CD4-positive, alpha-beta memory T cell (primary cell): ENCODE results near the gene TMEM147. TPM values are rescaled to one million over a fixed set of nuclear protein-coding genes. Genes with fewer than 3 reads are reported as not detected.
A peak's percentile ranks its signal among the peaks of the same experiment; 100 is the strongest.

Experiments
- CTCF ChIA-PET: fragments of 350-600 bp; sonication (Branson Sonifier 250); formaldehyde crosslinking; loops from one replicate; lab custom pipeline; 2021; ENCODE audit warnings: inconsistent platforms; ENCODE audit not compliant: partially characterized antibody; lab: Charles Lee
- POLR2A ChIA-PET: fragments of 350-600 bp; sonication (Branson Sonifier 250); formaldehyde crosslinking; loops from one replicate; lab custom pipeline; 2021; ENCODE audit not compliant: partially characterized antibody; lab: Charles Lee
- DNase-seq, 5 donors: peaks; one replicate each; pipeline versions ENCODE4 v3.0.0 to v3.0.0-alpha.2; 2020 to 2022; ENCODE audit warnings: mixed read lengths in 1 of 5
- H3K27ac ChIP-seq: one replicate; pipeline ENCODE4 v1.7.0; 2013; ENCODE audit warnings: low read depth, low read length
- H3K27me3 ChIP-seq: 2 replicates; pipeline ENCODE4 v1.7.0; 2013; ENCODE audit warnings: mild to moderate bottlenecking, low read length, moderate library complexity; ENCODE audit not compliant: insufficient read depth
- H3K36me3 ChIP-seq: 2 replicates; pipeline ENCODE4 v1.7.0; 2013; ENCODE audit warnings: mild to moderate bottlenecking, low read length, moderate library complexity; ENCODE audit not compliant: insufficient read depth
- H3K4me1 ChIP-seq: 2 replicates; pipeline ENCODE4 v1.7.0; 2013; ENCODE audit warnings: mild to moderate bottlenecking, low read length, moderate library complexity; ENCODE audit not compliant: insufficient read depth
- H3K4me3 ChIP-seq, 2 donors: one replicate each; pipeline ENCODE4 v1.7.0; 2013; ENCODE audit warnings: low read length in 2 of 2, mild to moderate bottlenecking in 1 of 2
- H3K9me3 ChIP-seq, 2 donors: one replicate each; pipeline ENCODE4 v1.7.0; 2013; ENCODE audit warnings: low read length in 2 of 2, control low read depth in 1 of 2; ENCODE audit not compliant: control insufficient read depth in 1 of 2
- H3K27ac Mint-ChIP-seq, 7 donors: one replicate each; pipeline ENCODE4 v1.8.0; 2020 to 2021; ENCODE audit warnings: mixed read lengths in 7 of 7, mild to moderate bottlenecking in 6 of 7, inconsistent platforms in 3 of 7, moderate library complexity in 3 of 7
- H3K27me3 Mint-ChIP-seq, 2 donors: one replicate each; pipeline ENCODE4 v1.8.0; 2020 to 2021; ENCODE audit warnings: mixed read lengths in 2 of 2
- H3K36me3 Mint-ChIP-seq, 2 donors: one replicate each; pipeline ENCODE4 v1.8.0; 2020 to 2021; ENCODE audit warnings: mixed read lengths in 2 of 2, inconsistent platforms in 1 of 2, mild to moderate bottlenecking in 1 of 2
- H3K4me1 Mint-ChIP-seq, 4 donors: one replicate each; pipeline ENCODE4 v1.8.0; 2020 to 2021; ENCODE audit warnings: mixed read lengths in 4 of 4, mild to moderate bottlenecking in 1 of 4
- H3K4me3 Mint-ChIP-seq, 8 donors: one replicate each; pipeline ENCODE4 v1.8.0; 2020 to 2021; ENCODE audit warnings: mixed read lengths in 8 of 8, mild to moderate bottlenecking in 7 of 8, moderate library complexity in 6 of 8, inconsistent platforms in 3 of 8
- H3K9me3 Mint-ChIP-seq, 8 donors: one replicate each; pipeline ENCODE4 v1.8.0; 2020 to 2021; ENCODE audit warnings: mixed read lengths in 8 of 8, mild to moderate bottlenecking in 5 of 8, inconsistent platforms in 3 of 8, moderate library complexity in 1 of 8
- intact Hi-C: fragments of 100-400 bp; cut with micrococcal nuclease; formaldehyde crosslinking; loops from one replicate; pipeline ENCODE4 v1.15.1; 2023
- polyA plus RNA-seq, 2 donors: library from polyadenylated mRNA; unstranded; fragments of 300-500 nt; fragmentation: Illumina TruSeq; gene quantifications; one replicate each; pipeline ENCODE4 v1.2.3, GENCODE V29; 2021
- total RNA-seq, 2 experiments: library from RNA; stranded (reverse); gene quantifications; one replicate each; pipeline ENCODE4 v1.2.3, GENCODE V29; 2021

Gene TMEM147
- total and polyA plus RNA-seq, 4 experiments from 2014 or later: 41.3 to 189 (median 101) TPM

GRCh38 chr19:35502751-35503150 is 42.7 kb upstream of the TMEM147 start:
- Mint-ChIP-seq H3K9me3 (no peaks in the 10 kb centered on the region), H3K4me1 (peaks cover 0 to 5% (median 2%) of the 10 kb centered on the region in 4 donors), H3K4me3 (no peak overlapping the region), H3K36me3 (no peaks in the 10 kb centered on the region), H3K27ac (peak overlapping the region in 1 of 7 donors; percentile 25), H3K27me3 (peaks cover 5 to 17% of the 10 kb centered on the region in 2 donors)
- no peaks in the 10 kb centered on the region for H3K4me1 ChIP-seq
- no peak overlapping the region for H3K4me3 ChIP-seq
- H3K27ac ChIP-seq: no peak overlapping the region
- H3K36me3 ChIP-seq: no peaks in the 10 kb centered on the region
- ChIA-PET POLR2A (no interaction called here), CTCF (no interaction called here)
- H3K9me3 ChIP-seq: no peaks in the 10 kb centered on the region
- no peaks in the 10 kb centered on the region for H3K27me3 ChIP-seq
- no peak for DNase-seq
- intact Hi-C loops: no loop called here

GRCh38 chr19:35506011-35506410 is 39.4 kb upstream of the TMEM147 start:
- H3K36me3 Mint-ChIP-seq: no peaks in the 10 kb centered on the region

DNA sequence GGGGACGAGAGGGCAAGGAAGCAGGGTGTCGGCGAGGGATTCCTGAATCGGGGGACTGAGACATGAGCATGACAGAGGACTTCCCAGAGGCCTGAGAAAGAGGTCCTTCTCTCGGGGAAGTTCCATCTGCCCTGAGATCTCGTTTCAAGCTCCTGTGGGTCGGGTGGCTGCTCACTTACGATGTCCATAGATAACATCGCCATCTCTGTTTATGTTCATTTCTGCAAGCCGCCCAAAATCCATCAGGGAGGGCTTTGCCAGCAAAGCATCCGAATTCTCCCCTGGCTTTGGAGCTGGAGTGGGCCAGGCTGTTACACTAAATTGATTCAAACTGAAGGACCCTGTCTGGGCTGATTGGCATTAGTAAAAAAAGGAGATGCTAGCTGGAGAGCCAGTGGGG is 37.9 kb upstream of the TMEM147 start:
- H3K27me3 Mint-ChIP-seq: peaks cover 12 to 22% of the 10 kb centered on the region in 2 donors
- intact Hi-C loops: no loop called here

More at GRCh38 chr19:35506011-35506410, 39.4 kb upstream of the TMEM147 start:
- no peak overlapping the region for H3K4me3 ChIP-seq
- POLR2A ChIA-PET: no interaction called here
- no peak for DNase-seq
- Mint-ChIP-seq H3K27ac (peak overlapping the region in 1 of 7 donors; percentile 2), H3K4me1 (peaks cover 10 to 23% (median 15%) of the 10 kb centered on the region in 4 donors), H3K9me3 (no peaks in the 10 kb centered on the region), H3K4me3 (no peak overlapping the region), H3K27me3 (peaks cover 12 to 26% of the 10 kb centered on the region in 2 donors)
- H3K36me3 ChIP-seq: no peaks in the 10 kb centered on the region
- no peak overlapping the region for H3K27ac ChIP-seq
- no peaks in the 10 kb centered on the region for H3K9me3 ChIP-seq
- CTCF ChIA-PET: interaction anchor here (1.3 to 3.7 kb wide), 2 partner anchors 9 to 11 kb away, joined by 4 to 17 read pairs; no protein-coding TSS in a partner anchor
- H3K27me3 ChIP-seq: no peaks in the 10 kb centered on the region
- H3K4me1 ChIP-seq: peaks cover 19% of the 10 kb centered on the region
- intact Hi-C loops: no loop called here

DNA sequence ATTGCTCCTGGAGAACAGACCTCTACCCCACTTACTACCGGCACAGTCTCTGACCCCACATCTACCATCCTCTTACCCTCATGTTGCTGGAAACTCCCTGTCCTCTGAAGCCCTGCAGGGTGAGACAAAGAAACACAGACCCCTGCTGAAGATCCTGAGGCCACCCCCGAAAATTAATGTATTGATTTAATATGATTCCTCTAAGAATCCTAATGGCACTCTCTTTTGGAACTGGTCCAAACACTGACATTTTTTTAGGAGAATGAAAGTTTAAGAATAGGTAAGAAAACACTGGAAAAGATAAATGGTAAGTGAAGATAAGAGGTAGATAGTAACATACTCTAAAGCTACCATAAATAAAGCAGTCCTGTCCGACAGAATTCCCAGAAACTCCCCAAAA is 37.3 kb upstream of the TMEM147 start:
- Mint-ChIP-seq H3K27ac (no peak overlapping the region), H3K4me3 (peak overlapping the region in 1 of 8 donors; percentile 13), H3K9me3 (no peaks in the 10 kb centered on the region), H3K36me3 (no peaks in the 10 kb centered on the region), H3K27me3 (peaks cover 17 to 20% of the 10 kb centered on the region in 2 donors), H3K4me1 (peaks cover 10 to 18% (median 13%) of the 10 kb centered on the region in 4 donors)
- H3K9me3 ChIP-seq: no peaks in the 10 kb centered on the region
- no peak for DNase-seq
- H3K27me3 ChIP-seq: no peaks in the 10 kb centered on the region
- no peak overlapping the region for H3K27ac ChIP-seq
- ChIA-PET POLR2A (no interaction called here), CTCF (interaction anchor here (1.2 to 3.7 kb wide), 3 partner anchors 13 to 136 kb away, joined by 3 to 17 read pairs (median 4); no protein-coding TSS in a partner anchor)
- H3K4me1 ChIP-seq: peaks cover 19% of the 10 kb centered on the region
- no peaks in the 10 kb centered on the region for H3K36me3 ChIP-seq
- intact Hi-C loops: no loop called here
- H3K4me3 ChIP-seq: no peak overlapping the region

More for the DNA sequence above, 37.9 kb upstream of the TMEM147 start:
- peaks cover 10 to 18% (median 13%) of the 10 kb centered on the region in 4 donors for H3K4me1 Mint-ChIP-seq
- Histone ChIP-seq H3K36me3 (no peaks in the 10 kb centered on the region), H3K27ac (no peak overlapping the region), H3K27me3 (no peaks in the 10 kb centered on the region), H3K9me3 (no peaks in the 10 kb centered on the region), H3K4me1 (peaks cover 19% of the 10 kb centered on the region), H3K4me3 (no peak overlapping the region)
- no peak overlapping the region for H3K4me3 Mint-ChIP-seq
- ChIA-PET CTCF (interaction anchor here (3.7 kb wide), 1 partner anchor 12 kb away, joined by 17 read pairs; no protein-coding TSS in a partner anchor), POLR2A (no interaction called here)
- peak overlapping the region in 1 of 7 donors; percentile 42 for H3K27ac Mint-ChIP-seq
- no peaks in the 10 kb centered on the region for H3K9me3 Mint-ChIP-seq
- no peaks in the 10 kb centered on the region for H3K36me3 Mint-ChIP-seq
- no peak for DNase-seq

DNA sequence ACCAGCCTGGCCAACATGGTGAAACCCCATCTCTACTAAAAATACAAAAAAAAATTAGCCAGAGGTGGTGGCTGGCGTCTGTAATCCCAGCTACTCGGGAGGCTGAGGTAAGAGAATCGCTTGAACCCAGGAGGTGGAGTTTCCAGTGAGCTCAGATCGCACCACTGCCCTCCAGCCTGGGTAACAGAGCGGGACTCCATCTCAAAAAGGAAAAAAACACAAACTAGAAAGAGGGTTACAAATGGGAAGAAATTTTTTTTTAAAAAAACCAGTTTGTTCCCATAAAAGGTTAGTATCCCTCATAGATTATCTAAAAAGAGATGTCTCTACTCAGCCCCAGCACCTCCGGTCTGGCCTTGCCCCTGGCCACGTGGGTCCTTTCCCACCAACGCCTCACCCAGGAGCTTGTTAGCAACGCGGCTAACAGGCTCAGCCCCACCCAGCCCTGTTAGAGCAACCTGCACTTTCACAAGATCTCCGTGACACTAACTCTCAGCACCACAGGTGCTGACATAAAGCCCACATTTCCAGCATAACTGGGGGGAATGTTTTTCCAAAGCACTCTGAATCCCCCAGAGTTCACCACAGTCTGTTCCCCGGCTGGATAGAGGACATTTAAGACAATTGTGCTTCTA is 36.3 kb upstream of the TMEM147 start:
- H3K4me3 ChIP-seq: peak overlapping the region in 1 of 2 donors; percentile 49
- H3K9me3 Mint-ChIP-seq: no peaks in the 10 kb centered on the region
- DNase-seq: peak; percentile 31 to 59 (median 39)
- H3K27ac Mint-ChIP-seq: peak overlapping the region in 6 of 7 donors; percentile 30 to 81 (median 61)
- H3K9me3 ChIP-seq: no peaks in the 10 kb centered on the region
- peak overlapping the region in 7 of 8 donors; percentile 57 to 84 (median 79) for H3K4me3 Mint-ChIP-seq
- H3K27me3 ChIP-seq: no peaks in the 10 kb centered on the region
- H3K27ac ChIP-seq: no peak overlapping the region
- POLR2A ChIA-PET: interaction anchor here (0.7 to 1.4 kb wide), 4 partner anchors 10 to 368 kb away, joined by 3 to 4 read pairs (median 3); no protein-coding TSS in a partner anchor
- no peaks in the 10 kb centered on the region for H3K36me3 ChIP-seq
- CTCF ChIA-PET: interaction anchor here (1.2 to 3.7 kb wide), 6 partner anchors 14 to 206 kb away, joined by 3 to 17 read pairs (median 4); no protein-coding TSS in a partner anchor
- H3K4me1 Mint-ChIP-seq: peaks cover 10 to 18% (median 13%) of the 10 kb centered on the region in 4 donors
- H3K36me3 Mint-ChIP-seq: no peaks in the 10 kb centered on the region
- intact Hi-C loops: no loop called here
- peaks cover 19% of the 10 kb centered on the region for H3K4me1 ChIP-seq
- peaks cover 23 to 24% of the 10 kb centered on the region in 2 donors for H3K27me3 Mint-ChIP-seq

GRCh38 chr19:35509861-35510625 is 35.4 kb upstream of the TMEM147 start:
- intact Hi-C loops: loop anchor here (1.0 kb wide), 3 partner anchors 15 to 207 kb away; no protein-coding TSS in a partner anchor
- Histone ChIP-seq H3K4me3 (peak overlapping the region; percentile 22 to 49), H3K9me3 (no peaks in the 10 kb centered on the region), H3K4me1 (peaks cover 19% of the 10 kb centered on the region), H3K36me3 (no peaks in the 10 kb centered on the region), H3K27me3 (no peaks in the 10 kb centered on the region), H3K27ac (no peak overlapping the region)
- POLR2A ChIA-PET: interaction anchor here (0.9 to 1.4 kb wide), 4 partner anchors 15 to 369 kb away, joined by 3 to 4 read pairs (median 3); no protein-coding TSS in a partner anchor
- Mint-ChIP-seq H3K4me1 (peaks cover 10 to 18% (median 13%) of the 10 kb centered on the region in 4 donors), H3K9me3 (no peaks in the 10 kb centered on the region), H3K4me3 (peak overlapping the region; percentile 57 to 84 (median 80)), H3K27ac (peak overlapping the region in 4 of 7 donors; percentile 21 to 74 (median 57)), H3K27me3 (peaks cover 23 to 24% of the 10 kb centered on the region in 2 donors), H3K36me3 (no peaks in the 10 kb centered on the region)
- peak; percentile 50 to 66 (median 56) for DNase-seq
- CTCF ChIA-PET: interaction anchor here (0.6 to 1.8 kb wide), 26 partner anchors 9 to 443 kb away, joined by 3 to 10 read pairs (median 3); partner anchors contain the start of genes GAPDHS and HSPB6
